ENCODE results near the gene MAGEA1. TPM values are rescaled to one million over a fixed set of nuclear protein-coding genes. Genes with fewer than 3 reads are reported as not detected.
"Not testable (repeated sequence)": the region's sequence is repeated elsewhere in the genome, so short reads cannot be mapped to it uniquely, and the experiment has no call there.

The MAGEA1 gene, protein sequence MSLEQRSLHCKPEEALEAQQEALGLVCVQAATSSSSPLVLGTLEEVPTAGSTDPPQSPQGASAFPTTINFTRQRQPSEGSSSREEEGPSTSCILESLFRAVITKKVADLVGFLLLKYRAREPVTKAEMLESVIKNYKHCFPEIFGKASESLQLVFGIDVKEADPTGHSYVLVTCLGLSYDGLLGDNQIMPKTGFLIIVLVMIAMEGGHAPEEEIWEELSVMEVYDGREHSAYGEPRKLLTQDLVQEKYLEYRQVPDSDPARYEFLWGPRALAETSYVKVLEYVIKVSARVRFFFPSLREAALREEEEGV
- total RNA-seq (2014; rRNA removed), result not detected in 2 replicates
- polyA plus RNA-seq (2012), result not detected

DNA sequence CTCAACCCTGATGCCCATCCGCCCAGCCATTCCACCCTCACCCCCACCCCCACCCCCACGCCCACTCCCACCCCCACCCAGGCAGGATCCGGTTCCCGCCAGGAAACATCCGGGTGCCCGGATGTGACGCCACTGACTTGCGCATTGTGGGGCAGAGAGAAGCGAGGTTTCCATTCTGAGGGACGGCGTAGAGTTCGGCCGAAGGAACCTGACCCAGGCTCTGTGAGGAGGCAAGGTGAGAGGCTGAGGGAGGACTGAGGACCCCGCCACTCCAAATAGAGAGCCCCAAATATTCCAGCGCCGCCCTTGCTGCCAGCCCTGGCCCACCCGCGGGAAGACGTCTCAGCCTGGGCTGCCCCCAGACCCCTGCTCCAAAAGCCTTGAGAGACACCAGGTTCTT lies at the start of gene MAGEA1:
MAGEA1 (plus strand) TSS at position 154 of the 400 bp plus-strand sequence. CDS start 3,106 bp downstream, outside the sequence.
- no peak for DNase-seq (ENCODE audit: low read depth)

- not testable (repeated sequence) for DNase-seq (ENCODE audit: low read depth)
Observed at GRCh38 chrX:153132924-153133323, 46.2 kb upstream of the MAGEA1 start.

GRCh38 chrX:153139074-153139473 lies 40.0 kb upstream of the MAGEA1 start:
- DNase-seq (ENCODE audit: low read depth), result not testable (repeated sequence)

GRCh38 chrX:153146288-153146687 lies 32.8 kb upstream of the MAGEA1 start:
- not testable (repeated sequence) for DNase-seq (ENCODE audit: low read depth)

DNA sequence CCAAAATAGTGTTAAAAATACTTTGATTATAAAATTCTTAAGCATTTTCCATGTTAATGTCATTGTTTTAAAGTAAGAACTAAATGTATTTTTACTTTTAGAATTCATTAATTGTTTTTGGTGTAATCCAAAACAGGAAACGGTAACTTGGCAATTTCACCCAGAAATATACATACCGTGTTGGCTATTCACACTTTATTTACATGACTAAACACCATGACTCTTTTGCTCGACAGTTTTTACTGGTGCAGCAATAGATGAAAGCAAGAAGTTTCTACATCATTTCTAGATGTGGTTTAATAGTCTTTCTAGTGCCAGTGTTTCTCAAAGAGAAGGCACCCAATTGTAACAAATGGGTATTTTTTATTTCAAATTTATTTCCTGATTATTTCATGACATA lies 25.6 kb upstream of the MAGEA1 start:
- no peak for DNase-seq (ENCODE audit: low read depth)

DNA sequence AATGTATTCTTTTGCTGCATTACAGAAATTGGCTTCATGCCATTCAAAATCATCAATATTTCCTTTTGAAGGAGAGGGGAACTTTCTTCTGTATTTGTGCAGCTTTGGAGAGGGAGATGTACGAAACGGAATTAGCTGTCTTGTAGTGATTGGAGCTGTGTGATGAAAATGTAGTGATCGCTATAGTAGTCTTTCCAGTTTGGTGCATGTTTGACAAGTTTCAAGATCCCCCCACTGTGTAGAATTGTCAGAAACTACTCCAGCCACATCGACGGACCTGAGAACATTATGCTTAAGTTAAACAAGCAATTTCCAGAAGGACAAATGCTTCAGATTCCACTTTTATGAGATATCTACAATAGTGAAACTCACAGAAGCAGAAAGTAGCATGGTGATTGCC lies 21.6 kb upstream of the MAGEA1 start:
- DNase-seq (ENCODE audit: low read depth), result no peak

DNA sequence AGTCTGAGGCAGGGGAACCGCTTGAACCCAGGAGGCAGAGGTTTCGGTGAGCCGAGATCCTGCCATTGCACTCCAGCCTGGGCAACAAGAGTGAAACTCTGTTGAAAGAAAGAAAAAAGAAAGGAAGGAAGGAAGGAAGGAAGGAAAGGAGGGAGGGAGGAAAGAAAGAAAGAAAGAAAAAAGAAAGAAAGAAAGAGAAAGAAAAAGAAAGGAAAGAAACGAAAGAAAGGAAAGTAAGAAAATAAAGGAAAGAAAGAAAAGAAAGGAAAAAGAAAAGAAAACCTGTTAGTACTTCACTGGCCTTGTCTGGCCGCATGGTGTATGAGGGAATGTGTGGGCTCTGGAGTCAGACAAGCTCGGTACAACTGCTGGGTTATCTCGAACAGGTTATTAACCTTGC lies 20.8 kb upstream of the MAGEA1 start:
- DNase-seq (ENCODE audit: low read depth), result no peak

DNA sequence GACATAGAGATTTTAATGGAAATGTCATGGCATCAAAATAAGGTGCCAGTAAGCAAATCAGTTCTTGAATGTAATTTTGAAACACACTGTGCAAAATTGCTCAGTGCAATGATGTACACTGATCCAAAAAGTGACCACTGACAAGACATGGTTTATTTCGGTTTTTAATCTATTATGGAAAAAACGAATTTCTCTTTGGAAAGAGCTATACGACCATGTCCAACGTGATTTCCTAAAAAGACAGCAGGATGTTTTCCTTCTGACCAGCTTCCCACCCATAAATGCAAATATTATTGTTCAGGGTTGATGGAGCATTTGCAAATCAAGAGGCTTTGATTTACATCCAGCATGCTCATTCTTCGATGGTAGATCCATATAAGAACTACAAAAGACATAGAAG lies 17.1 kb upstream of the MAGEA1 start:
- DNase-seq (ENCODE audit: low read depth), result no peak

DNA sequence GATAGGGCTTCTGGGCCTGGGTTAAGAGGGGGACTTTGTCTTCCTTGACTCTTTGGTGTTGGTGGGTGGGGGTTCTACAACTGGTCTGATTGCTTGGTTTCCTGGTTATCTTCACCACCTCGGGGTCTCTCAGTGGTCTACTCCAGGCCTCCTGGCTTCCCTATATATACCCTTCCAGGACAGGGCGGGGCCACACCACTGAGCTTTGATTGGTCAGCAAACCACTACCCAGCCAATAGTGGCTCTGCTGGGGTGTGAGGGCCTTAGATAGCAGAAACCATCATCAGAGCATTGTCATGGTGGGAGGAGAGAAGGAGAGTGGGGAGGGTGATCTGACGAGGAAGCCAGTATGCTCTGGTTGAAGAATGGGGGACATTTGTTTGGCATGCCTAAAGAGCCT lies 14.4 kb upstream of the MAGEA1 start:
- no peak for DNase-seq (ENCODE audit: low read depth)

- not testable (repeated sequence) for DNase-seq (ENCODE audit: low read depth)
Observed at GRCh38 chrX:153168423-153168822, 10.7 kb upstream of the MAGEA1 start.

GRCh38 chrX:153181822-153182221 lies 2.7 kb downstream of the MAGEA1 start:
- DNase-seq (ENCODE audit: low read depth), result no peak

DNA sequence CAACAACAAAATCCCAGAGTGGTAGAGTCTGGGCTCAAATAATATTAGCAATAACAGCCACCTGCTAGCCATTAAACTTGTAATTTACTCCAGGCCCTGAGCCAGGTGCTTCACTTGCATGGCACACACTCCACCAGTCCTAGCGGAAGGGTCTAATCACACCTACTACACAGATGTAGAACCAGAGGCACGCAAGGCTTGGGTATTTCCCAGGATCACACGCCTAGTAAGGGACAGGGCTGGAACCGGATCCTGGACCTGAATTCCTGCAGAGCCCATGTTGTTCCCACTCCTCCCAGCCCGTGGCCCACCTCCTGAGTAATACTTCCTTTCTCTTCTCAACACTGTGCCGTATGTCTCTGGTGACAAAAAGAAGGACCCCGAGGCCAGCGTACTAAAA lies 5.7 kb downstream of the MAGEA1 start:
- no peak for DNase-seq (ENCODE audit: low read depth)

DNA sequence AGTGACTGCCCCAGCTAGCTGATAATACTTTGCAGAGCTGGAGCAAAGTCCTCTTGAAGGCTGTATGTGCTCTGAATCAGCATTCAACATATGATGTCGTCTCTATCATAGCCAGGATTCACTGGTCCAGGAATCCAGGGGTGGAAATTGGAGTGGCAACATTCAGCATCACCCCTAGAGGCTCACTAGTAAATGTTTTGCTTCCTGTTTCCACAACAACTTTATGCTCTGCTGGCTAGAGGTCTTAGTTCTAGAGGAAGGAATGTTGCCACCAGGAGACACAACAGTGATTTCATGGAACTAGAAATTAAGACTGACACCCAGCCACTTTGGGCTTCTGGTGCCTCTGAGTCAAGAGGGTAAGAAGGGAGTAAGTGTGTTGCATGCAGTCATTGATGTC lies 11.3 kb downstream of the MAGEA1 start:
- no peak for DNase-seq (ENCODE audit: low read depth)

DNA sequence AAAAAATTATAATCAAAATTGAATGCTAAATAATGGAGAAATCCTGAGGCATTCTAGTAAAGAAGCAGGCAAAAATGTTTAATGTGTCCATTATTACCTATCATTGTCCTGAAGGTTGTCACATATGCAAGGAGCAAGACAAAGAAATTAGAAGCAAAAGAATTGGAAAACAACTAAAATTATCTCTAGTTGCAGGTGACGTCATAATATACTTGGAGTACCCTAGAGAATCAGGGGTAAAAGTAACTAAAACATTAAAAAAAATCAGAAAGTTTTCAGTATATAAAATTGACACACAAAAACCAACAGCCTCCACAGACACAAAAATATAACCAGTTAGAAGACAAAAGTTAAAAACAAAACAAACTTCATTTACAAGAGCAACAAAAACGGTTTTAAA lies 21.4 kb downstream of the MAGEA1 start:
- no peak for DNase-seq (ENCODE audit: low read depth)

- DNase-seq (ENCODE audit: low read depth), result no peak
Observed at GRCh38 chrX:153206425-153207046, 27.5 kb downstream of the MAGEA1 start.

GRCh38 chrX:153209347-153209746 lies 30.3 kb downstream of the MAGEA1 start:
- DNase-seq (ENCODE audit: low read depth), result peak; percentile 20

DNA sequence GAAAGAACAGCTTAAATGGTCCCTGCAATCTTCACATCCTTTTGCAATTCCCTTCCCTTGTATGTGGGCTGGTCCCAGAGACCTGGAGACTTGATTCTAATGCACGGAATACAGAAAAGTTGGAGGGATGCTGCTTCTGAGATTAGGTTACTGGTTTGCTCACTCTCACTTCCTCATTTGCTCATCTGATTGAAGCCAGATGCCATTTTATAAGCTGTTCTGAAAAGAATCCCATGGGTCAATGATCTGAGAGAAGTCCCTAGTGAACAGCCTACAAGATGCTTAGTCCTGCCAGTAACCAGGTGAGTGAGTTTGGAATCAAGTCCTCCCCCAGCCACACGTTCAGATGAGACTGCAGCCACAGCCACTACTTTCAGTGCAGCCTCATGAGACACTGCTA lies 35.9 kb downstream of the MAGEA1 start:
- DNase-seq (ENCODE audit: low read depth), result no peak

DNA sequence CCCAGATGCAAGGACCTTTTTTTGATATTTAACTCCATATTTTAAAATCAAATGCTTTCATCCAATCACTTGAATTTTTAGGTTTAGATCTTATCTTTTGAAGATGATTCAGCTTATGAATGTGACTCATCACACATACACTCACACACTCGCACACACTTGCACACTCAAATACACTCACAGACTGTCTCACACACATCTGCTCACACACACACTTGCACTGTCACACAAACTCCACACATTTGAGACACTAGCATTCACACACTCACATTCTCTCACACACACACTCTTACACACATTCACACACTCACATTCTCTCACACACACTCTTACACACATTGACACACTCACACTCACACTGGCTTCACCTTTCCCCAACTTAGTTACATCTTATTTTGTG lies 37.8 kb downstream of the MAGEA1 start:
- DNase-seq (ENCODE audit: low read depth), result no peak

DNA sequence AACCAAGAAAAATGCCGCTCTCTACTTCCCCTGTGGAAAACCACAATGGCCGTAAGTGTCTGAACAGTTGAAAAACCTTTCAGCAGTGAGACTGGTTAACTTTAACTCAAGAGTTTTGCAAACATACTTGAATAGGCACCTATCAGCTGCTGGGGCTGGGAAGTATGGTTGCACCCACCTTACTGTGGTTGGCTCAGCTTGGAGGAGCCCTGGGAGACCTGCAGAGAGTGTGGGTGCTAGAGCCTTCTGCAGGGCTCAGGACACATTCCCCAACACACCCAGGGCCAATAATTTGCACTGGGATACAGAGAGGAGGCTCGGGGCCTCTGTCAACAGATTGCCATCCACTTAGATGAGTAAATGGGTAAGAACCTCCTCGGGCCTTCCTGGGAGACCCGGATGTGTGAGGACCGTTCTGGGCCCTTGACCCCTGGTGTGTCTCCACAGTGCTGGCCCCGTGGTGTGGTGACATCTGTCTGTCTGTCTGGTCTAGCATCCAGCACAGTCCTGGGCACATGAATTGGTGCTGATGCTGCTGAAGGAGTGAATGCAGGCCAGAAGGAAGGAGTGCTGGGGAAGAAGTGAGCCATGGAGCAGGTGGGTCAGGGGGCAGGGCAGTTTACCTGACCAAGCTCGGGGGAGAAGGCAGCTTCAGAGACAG lies 46.5 kb downstream of the MAGEA1 start:
- DNase-seq (ENCODE audit: low read depth), result no peak

GRCh38 chrX:153226344-153227185 lies 47.5 kb downstream of the MAGEA1 start:
- DNase-seq (ENCODE audit: low read depth), result peak; percentile 26

Measured in LHCN-M2 (cell line).